ENCODE measurements around the gene SLC25A6. TPM values are rescaled to one million over a fixed set of nuclear protein-coding genes. Genes with fewer than 3 reads are reported as not detected.

SLC25A6 gene
- polyA plus RNA-seq, 3 donors: 442 to 769 (median 449) TPM

DNA sequence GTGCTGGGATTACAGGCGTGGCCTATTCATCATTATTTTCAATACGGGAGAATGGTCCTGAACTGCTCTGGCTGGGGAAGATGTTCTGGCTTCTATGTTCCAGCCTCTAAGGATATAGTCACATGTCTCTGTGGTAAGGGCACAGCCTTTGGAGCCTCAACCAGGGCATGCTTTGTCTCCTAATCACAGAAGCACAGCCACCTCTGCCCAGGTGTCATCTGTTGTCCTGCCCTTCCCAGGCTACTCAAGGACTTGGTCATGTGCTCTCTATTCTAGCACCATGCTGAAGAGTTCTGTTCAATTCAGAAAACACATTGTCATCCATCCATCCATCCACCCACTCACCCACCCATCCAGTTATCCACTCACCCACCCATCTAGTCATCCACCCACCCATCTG is 31.3 kb upstream of the SLC25A6 start:
- peaks cover 37 to 64% of the 10 kb centered on the region in 2 donors for H3K36me3 Mint-ChIP-seq
- H3K36me3 ChIP-seq (replicated peaks in 1 of 2; ENCODE audit: control insufficient read depth in 1 of 2, insufficient read depth in 2 of 2, low read length in 2 of 2): peaks cover 15 to 27% of the 10 kb centered on the region in 2 donors

DNA sequence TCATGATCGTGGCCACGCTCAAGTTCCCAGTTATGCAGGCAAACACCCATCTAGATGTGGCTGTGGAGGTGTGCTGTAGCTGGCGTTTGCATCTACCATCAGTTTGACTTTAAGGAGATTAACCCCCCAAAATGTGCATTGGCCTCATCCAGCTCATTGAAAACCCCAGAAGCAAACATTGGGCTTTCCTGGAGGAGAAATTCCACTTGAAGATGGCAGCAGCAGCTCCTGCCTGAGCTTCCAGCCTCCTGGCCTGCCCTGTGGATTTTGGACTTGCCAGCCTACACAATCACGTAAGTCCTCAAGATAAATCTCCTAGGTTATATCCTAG is 30.2 kb upstream of the SLC25A6 start:
- Histone ChIP-seq H3K27ac (ENCODE audit: low read depth in 1 of 2, low read length in 2 of 2) (no peak overlapping the region), H3K9me3 (replicated peaks in 1 of 2; ENCODE audit: control insufficient read depth in 1 of 2, insufficient read depth in 1 of 2, low read length in 2 of 2) (peaks cover 38 to 42% of the 10 kb centered on the region in 2 donors), H3K4me2 (replicated peaks; ENCODE audit: extremely low read depth, low read length, poor library complexity, severe bottlenecking) (no peak overlapping the region), H3K36me3 (replicated peaks in 1 of 2; ENCODE audit: control insufficient read depth in 1 of 2, insufficient read depth in 2 of 2, low read length in 2 of 2) (peaks cover 9 to 29% of the 10 kb centered on the region in 2 donors), H4K20me1 (ENCODE audit: insufficient read depth, low read length) (no peaks in the 10 kb centered on the region), H3K4me3 (replicated peaks in 1 of 3; ENCODE audit: low read depth in 2 of 3, low read length in 3 of 3) (no peak overlapping the region), H3K79me2 (ENCODE audit: insufficient read depth, low read length) (no peaks in the 10 kb centered on the region), H3K27me3 (ENCODE audit: control insufficient read depth in 2 of 2, insufficient read depth in 2 of 2, low read length in 2 of 2) (no peaks in the 10 kb centered on the region), H3K9ac (ENCODE audit: insufficient read depth, low read length, poor library complexity, severe bottlenecking) (no peak overlapping the region), H3K4me1 (ENCODE audit: control insufficient read depth in 1 of 2, insufficient read depth in 2 of 2, low read length in 2 of 2) (no peaks in the 10 kb centered on the region), H2AFZ (ENCODE audit: insufficient read depth, low read depth, low read length, poor library complexity, severe bottlenecking) (no peak overlapping the region)
- Mint-ChIP-seq H3K4me1 (no peaks in the 10 kb centered on the region), H3K27me3 (ENCODE audit: low read depth in 3 of 3) (peaks cover 0 to 3% (median 1%) of the 10 kb centered on the region in 3 donors), H3K27ac (no peak overlapping the region), H3K9me3 (peaks cover 21 to 40% (median 35%) of the 10 kb centered on the region in 7 donors), H3K36me3 (peaks cover 32 to 53% of the 10 kb centered on the region in 2 donors), H3K4me3 (no peak overlapping the region)
- TF ChIP-seq, protein P1, sequence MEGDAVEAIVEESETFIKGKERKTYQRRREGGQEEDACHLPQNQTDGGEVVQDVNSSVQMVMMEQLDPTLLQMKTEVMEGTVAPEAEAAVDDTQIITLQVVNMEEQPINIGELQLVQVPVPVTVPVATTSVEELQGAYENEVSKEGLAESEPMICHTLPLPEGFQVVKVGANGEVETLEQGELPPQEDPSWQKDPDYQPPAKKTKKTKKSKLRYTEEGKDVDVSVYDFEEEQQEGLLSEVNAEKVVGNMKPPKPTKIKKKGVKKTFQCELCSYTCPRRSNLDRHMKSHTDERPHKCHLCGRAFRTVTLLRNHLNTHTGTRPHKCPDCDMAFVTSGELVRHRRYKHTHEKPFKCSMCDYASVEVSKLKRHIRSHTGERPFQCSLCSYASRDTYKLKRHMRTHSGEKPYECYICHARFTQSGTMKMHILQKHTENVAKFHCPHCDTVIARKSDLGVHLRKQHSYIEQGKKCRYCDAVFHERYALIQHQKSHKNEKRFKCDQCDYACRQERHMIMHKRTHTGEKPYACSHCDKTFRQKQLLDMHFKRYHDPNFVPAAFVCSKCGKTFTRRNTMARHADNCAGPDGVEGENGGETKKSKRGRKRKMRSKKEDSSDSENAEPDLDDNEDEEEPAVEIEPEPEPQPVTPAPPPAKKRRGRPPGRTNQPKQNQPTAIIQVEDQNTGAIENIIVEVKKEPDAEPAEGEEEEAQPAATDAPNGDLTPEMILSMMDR (IDR thresholded peaks at IDR 0.05): no peak
- WGBS (ENCODE audit: insufficient coverage): no CpG with 5 or more reads among the region's 4 CpGs
- intact Hi-C loops (cut with micrococcal nuclease): no loop called here
- DNase-seq: no peak

More for the DNA sequence above, 31.3 kb upstream of the SLC25A6 start:
- Histone ChIP-seq H3K9me3 (replicated peaks in 1 of 2; ENCODE audit: control insufficient read depth in 1 of 2, insufficient read depth in 1 of 2, low read length in 2 of 2) (peaks cover 36 to 42% of the 10 kb centered on the region in 2 donors), H3K4me2 (replicated peaks; ENCODE audit: extremely low read depth, low read length, poor library complexity, severe bottlenecking) (no peak overlapping the region), H4K20me1 (ENCODE audit: insufficient read depth, low read length) (no peaks in the 10 kb centered on the region), H3K4me1 (ENCODE audit: control insufficient read depth in 1 of 2, insufficient read depth in 2 of 2, low read length in 2 of 2) (no peaks in the 10 kb centered on the region), H3K27me3 (ENCODE audit: control insufficient read depth in 2 of 2, insufficient read depth in 2 of 2, low read length in 2 of 2) (no peaks in the 10 kb centered on the region), H3K4me3 (replicated peaks in 1 of 3; ENCODE audit: low read depth in 2 of 3, low read length in 3 of 3) (no peak overlapping the region), H3K9ac (ENCODE audit: insufficient read depth, low read length, poor library complexity, severe bottlenecking) (no peak overlapping the region), H3K79me2 (ENCODE audit: insufficient read depth, low read length) (no peaks in the 10 kb centered on the region), H3K27ac (ENCODE audit: low read depth in 1 of 2, low read length in 2 of 2) (no peak overlapping the region), H2AFZ (ENCODE audit: insufficient read depth, low read depth, low read length, poor library complexity, severe bottlenecking) (no peak overlapping the region)
- TF ChIP-seq, protein P1 (IDR thresholded peaks at IDR 0.05): no peak
- Mint-ChIP-seq H3K27ac (no peak overlapping the region), H3K27me3 (ENCODE audit: low read depth in 3 of 3) (peaks cover 0 to 3% (median 1%) of the 10 kb centered on the region in 3 donors), H3K9me3 (peaks cover 24 to 37% (median 35%) of the 10 kb centered on the region in 7 donors), H3K4me1 (no peaks in the 10 kb centered on the region), H3K4me3 (no peak overlapping the region)
- intact Hi-C loops (cut with micrococcal nuclease): no loop called here
- no peak for DNase-seq
- 83% methylated on average over 2 of the region's 2 CpGs for WGBS (ENCODE audit: insufficient coverage)

All from CD14-positive monocyte (primary cell).